ENCODE results near the gene RANBP10. TPM values are rescaled to one million over a fixed set of nuclear protein-coding genes. Genes with fewer than 3 reads are reported as not detected.

RANBP10 gene
- total RNA-seq, 1 experiment from 2014 or later: 15.6 TPM

GRCh38 chr16:67736858-67737257, 69.5 kb downstream of the RANBP10 start:
- Histone ChIP-seq H3K23me2 (ENCODE audit: insufficient read length, low read depth, low read length, poor library complexity, severe bottlenecking) (no peaks in the 10 kb centered on the region), H3K27ac (ENCODE audit: insufficient read length, low read depth, low read length) (no peak overlapping the region), H3K4me1 (ENCODE audit: insufficient read depth, low read length) (no peaks in the 10 kb centered on the region), H3K4me2 (ENCODE audit: insufficient read depth, insufficient read length, low read length) (no peak overlapping the region), H3K9ac (ENCODE audit: extremely low read depth, insufficient read length, low read length) (no peak overlapping the region), H2BK5ac (ENCODE audit: insufficient read length, low read length) (no peak overlapping the region), H2BK120ac (ENCODE audit: low read depth, low read length, poor library complexity, severe bottlenecking) (no peak overlapping the region), H3K23ac (ENCODE audit: insufficient read length, low read depth, low read length) (no peak overlapping the region), H3K79me1 (ENCODE audit: insufficient read depth, low read depth, low read length, poor library complexity, severe bottlenecking) (no peaks in the 10 kb centered on the region), H2AFZ (ENCODE audit: low read length) (no peak overlapping the region), H3K27me3 (ENCODE audit: insufficient read depth, low read length) (no peaks in the 10 kb centered on the region), H3T11ph (ENCODE audit: low read length) (no peak overlapping the region), H4K91ac (ENCODE audit: insufficient read length, low read depth, low read length) (no peak overlapping the region), H3K18ac (ENCODE audit: insufficient read length, low read depth, low read length) (no peak overlapping the region), H3K56ac (ENCODE audit: insufficient read length, low read depth, low read length) (no peak overlapping the region), H4K8ac (replicated peaks; ENCODE audit: insufficient read length, low read depth, low read length) (no peak overlapping the region), H4K20me1 (ENCODE audit: control insufficient read depth, insufficient read depth, insufficient read length) (no peaks in the 10 kb centered on the region), H3K14ac (ENCODE audit: insufficient read depth, low read length) (no peak overlapping the region), H4K5ac (ENCODE audit: insufficient read length, low read depth, low read length) (no peak overlapping the region), H2AK5ac (ENCODE audit: insufficient read length, low read length) (no peak overlapping the region), H3K79me2 (ENCODE audit: insufficient read depth, low read length) (no peaks in the 10 kb centered on the region), H2BK20ac (ENCODE audit: low read depth, low read length, poor library complexity, severe bottlenecking) (no peak overlapping the region), H3K9me3 (ENCODE audit: control insufficient read depth, low read depth, low read length) (no peaks in the 10 kb centered on the region), H2BK12ac (ENCODE audit: insufficient read length, low read depth, low read length) (no peak overlapping the region), H2BK15ac (ENCODE audit: low read depth, low read length) (no peak overlapping the region), H3K4ac (ENCODE audit: low read depth, low read length) (no peak overlapping the region)
- Mint-ChIP-seq H3K27me3 (ENCODE audit: low read depth) (no peaks in the 10 kb centered on the region), H3K4me1 (no peaks in the 10 kb centered on the region), H3K27ac (peak overlapping the region in 1 of 3 experiments; percentile 19; a peak in 1 of 7 replicates), H3K4me3 (no peak overlapping the region), H3K9me3 (no peaks in the 10 kb centered on the region), H3K36me3 (ENCODE audit: insufficient read depth in 1 of 3, low read depth in 3 of 3) (peaks cover 7 to 23% (median 15%) of the 10 kb centered on the region in 3 experiments; a peak in 6 of 7 replicates)
- TF ChIP-seq, protein P1, sequence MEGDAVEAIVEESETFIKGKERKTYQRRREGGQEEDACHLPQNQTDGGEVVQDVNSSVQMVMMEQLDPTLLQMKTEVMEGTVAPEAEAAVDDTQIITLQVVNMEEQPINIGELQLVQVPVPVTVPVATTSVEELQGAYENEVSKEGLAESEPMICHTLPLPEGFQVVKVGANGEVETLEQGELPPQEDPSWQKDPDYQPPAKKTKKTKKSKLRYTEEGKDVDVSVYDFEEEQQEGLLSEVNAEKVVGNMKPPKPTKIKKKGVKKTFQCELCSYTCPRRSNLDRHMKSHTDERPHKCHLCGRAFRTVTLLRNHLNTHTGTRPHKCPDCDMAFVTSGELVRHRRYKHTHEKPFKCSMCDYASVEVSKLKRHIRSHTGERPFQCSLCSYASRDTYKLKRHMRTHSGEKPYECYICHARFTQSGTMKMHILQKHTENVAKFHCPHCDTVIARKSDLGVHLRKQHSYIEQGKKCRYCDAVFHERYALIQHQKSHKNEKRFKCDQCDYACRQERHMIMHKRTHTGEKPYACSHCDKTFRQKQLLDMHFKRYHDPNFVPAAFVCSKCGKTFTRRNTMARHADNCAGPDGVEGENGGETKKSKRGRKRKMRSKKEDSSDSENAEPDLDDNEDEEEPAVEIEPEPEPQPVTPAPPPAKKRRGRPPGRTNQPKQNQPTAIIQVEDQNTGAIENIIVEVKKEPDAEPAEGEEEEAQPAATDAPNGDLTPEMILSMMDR (conservative IDR thresholded peaks at IDR 0.05): no peak
- DNase-seq: no peak
- WGBS (ENCODE audit: extremely low coverage, insufficient read length, low lambda C conversion rate): no CpG with 5 or more reads among the region's 4 CpGs
